Thymus (tissue), 11 donors: ENCODE data around the gene BAK1. TPM values are rescaled to one million over a fixed set of nuclear protein-coding genes. Genes with fewer than 3 reads are reported as not detected.

Experiments
- DNase-seq, 9 donors: peaks; one replicate each; pipeline ENCODE4 v3.0.0-alpha.2; 2013; ENCODE audit warnings: low spot score in 9 of 9, low read depth in 6 of 9, missing footprints in 1 of 9
- H3K27ac ChIP-seq, 2 donors: one replicate each; pipeline ENCODE4 v1.5.1; 2013; ENCODE audit warnings: control low read depth in 1 of 2, low read depth in 1 of 2, low read length in 1 of 2, mild to moderate bottlenecking in 1 of 2, moderate library complexity in 1 of 2
- H3K27me3 ChIP-seq, 2 donors: one replicate each; pipeline ENCODE4 v1.5.1; 2013; ENCODE audit warnings: low read length in 1 of 2; ENCODE audit not compliant: control insufficient read depth in 2 of 2, insufficient read depth in 1 of 2
- H3K36me3 ChIP-seq, 2 donors: one replicate each; pipeline ENCODE4 v1.5.1; 2013; ENCODE audit warnings: low read length in 1 of 2, mild to moderate bottlenecking in 1 of 2, moderate library complexity in 1 of 2; ENCODE audit not compliant: control insufficient read depth in 2 of 2, insufficient read depth in 2 of 2
- H3K4me1 ChIP-seq, 2 donors: one replicate each; pipeline ENCODE4 v1.5.1; 2013; ENCODE audit warnings: low read length in 2 of 2; ENCODE audit not compliant: control insufficient read depth in 2 of 2, insufficient read depth in 2 of 2
- H3K4me3 ChIP-seq, 2 donors: one replicate each; pipeline ENCODE4 v1.5.1; 2013; ENCODE audit warnings: low read length in 2 of 2, control low read depth in 1 of 2, mild to moderate bottlenecking in 1 of 2
- H3K9me3 ChIP-seq, 2 donors: one replicate each; pipeline ENCODE4 v1.5.1; 2013; ENCODE audit warnings: low read length in 1 of 2, mild to moderate bottlenecking in 1 of 2; ENCODE audit not compliant: control insufficient read depth in 2 of 2, insufficient read depth in 1 of 2
- WGBS: extraction: QIAGEN DNeasy Blood & Tissue Kit; methylation state at CpG from one replicate; pipeline ENCODE4 v1.1.7; 2013; 5-methylcytosine and 5-hydroxymethylcytosine counted together
- polyA plus RNA-seq: library from polyadenylated mRNA; stranded (reverse); fragments of 200-250 nt; gene quantifications from one replicate; pipeline ENCODE4 v1.2.3, GENCODE V29; 2013
- total RNA-seq: library from RNA; stranded (reverse); fragments of 120-200 nt; gene quantifications from one replicate; pipeline ENCODE4 v1.2.4, GENCODE V29; 2013
- donor health status: healthy.

The BAK1 gene
- total and polyA plus RNA-seq, 2 donors = 12.8 to 25.6 TPM

GRCh38 chr6:33620856-33621710 is 41.0 kb upstream of the BAK1 start, which contains the start of gene ITPR3:
ITPR3 (plus strand) TSS chr6:33621322; CDS start chr6:33621603, 281 bp downstream.
- peak in 6 of 9 donors; percentile 71 to 88 (median 78) for DNase-seq
- WGBS = under 1% methylated on average over 99 of the region's 99 CpGs
- H3K4me1 ChIP-seq = peaks cover 15 to 44% of the 10 kb centered on the region in 2 donors
- peak within 1 kb of the TSS; percentile 70 to 85 for H3K4me3 ChIP-seq
- peak within 1 kb of the TSS; percentile 1 to 89 for H3K27ac ChIP-seq
- no peaks in the 10 kb centered on the region for H3K9me3 ChIP-seq
- H3K27me3 ChIP-seq = peaks cover 0 to 18% of the 10 kb centered on the region in 2 donors
- H3K36me3 ChIP-seq = peaks cover 9 to 10% of the 10 kb centered on the region in 2 donors

- H3K4me1 ChIP-seq = peaks cover 15 to 44% of the 10 kb centered on the region in 2 donors
- peak overlapping the region; percentile 1 to 80 for H3K27ac ChIP-seq
- peak in 4 of 9 donors; percentile 32 to 60 (median 38) for DNase-seq
- no peaks in the 10 kb centered on the region for H3K9me3 ChIP-seq
- H3K36me3 ChIP-seq = peaks cover 9 to 10% of the 10 kb centered on the region in 2 donors
- peaks cover 0 to 18% of the 10 kb centered on the region in 2 donors for H3K27me3 ChIP-seq
- under 1% methylated on average over 29 of the region's 29 CpGs for WGBS
- H3K4me3 ChIP-seq = peak overlapping the region; percentile 70 to 85
Observed at GRCh38 chr6:33620158-33620855, 40.2 kb upstream of the BAK1 start.

- WGBS = 75% methylated on average over 5 of the region's 5 CpGs
- Histone ChIP-seq H3K4me3 (no peak overlapping the region), H3K4me1 (peaks cover 15 to 44% of the 10 kb centered on the region in 2 donors), H3K36me3 (peaks cover 5 to 9% of the 10 kb centered on the region in 2 donors), H3K27me3 (peaks cover 0 to 18% of the 10 kb centered on the region in 2 donors), H3K9me3 (no peaks in the 10 kb centered on the region), H3K27ac (peak overlapping the region in 1 of 2 donors; percentile 86)
- no peak for DNase-seq
Observed at GRCh38 chr6:33619166-33619840, 39.2 kb upstream of the BAK1 start.

GRCh38 chr6:33616913-33617312 is 36.8 kb upstream of the BAK1 start:
- Histone ChIP-seq H3K27ac (no peak overlapping the region), H3K4me3 (no peak overlapping the region), H3K9me3 (peaks cover 0 to 4% of the 10 kb centered on the region in 2 donors), H3K4me1 (peaks cover 10 to 26% of the 10 kb centered on the region in 2 donors), H3K36me3 (no peaks in the 10 kb centered on the region), H3K27me3 (peaks cover 0 to 12% of the 10 kb centered on the region in 2 donors)
- no peak for DNase-seq
- 95% methylated on average over 3 of the region's 4 CpGs for WGBS

- H3K9me3 ChIP-seq = peaks cover 0 to 5% of the 10 kb centered on the region in 2 donors
Observed at GRCh38 chr6:33616113-33616512, 36.0 kb upstream of the BAK1 start.

GRCh38 chr6:33613795-33614168 is 33.7 kb upstream of the BAK1 start:
- WGBS = 88% methylated on average over 10 of the region's 10 CpGs
- Histone ChIP-seq H3K9me3 (peaks cover 0 to 5% of the 10 kb centered on the region in 2 donors), H3K4me1 (peaks cover 0 to 10% of the 10 kb centered on the region in 2 donors), H3K27me3 (peaks cover 0 to 8% of the 10 kb centered on the region in 2 donors), H3K4me3 (no peak overlapping the region), H3K36me3 (no peaks in the 10 kb centered on the region), H3K27ac (no peak overlapping the region)
- DNase-seq = no peak

More at GRCh38 chr6:33616113-33616512, 36.0 kb upstream of the BAK1 start:
- H3K36me3 ChIP-seq = no peaks in the 10 kb centered on the region
- no peak overlapping the region for H3K4me3 ChIP-seq
- peaks cover 0 to 8% of the 10 kb centered on the region in 2 donors for H3K27me3 ChIP-seq
- H3K4me1 ChIP-seq = peaks cover 10 to 24% of the 10 kb centered on the region in 2 donors
- 100% methylated on average over 2 of the region's 2 CpGs for WGBS
- no peak overlapping the region for H3K27ac ChIP-seq
- DNase-seq = no peak

GRCh38 chr6:33613146-33613794 is 33.2 kb upstream of the BAK1 start:
- H3K4me1 ChIP-seq = peaks cover 0 to 7% of the 10 kb centered on the region in 2 donors
- H3K27me3 ChIP-seq = peaks cover 0 to 13% of the 10 kb centered on the region in 2 donors
- H3K36me3 ChIP-seq = no peaks in the 10 kb centered on the region
- no peak overlapping the region for H3K27ac ChIP-seq
- 94% methylated on average over 8 of the region's 8 CpGs for WGBS
- H3K4me3 ChIP-seq = no peak overlapping the region
- no peak for DNase-seq
- H3K9me3 ChIP-seq = peaks cover 0 to 5% of the 10 kb centered on the region in 2 donors
